ENCODE results near the gene POLR2H. TPM values are rescaled to one million over a fixed set of nuclear protein-coding genes. Genes with fewer than 3 reads are reported as not detected.

The POLR2H gene
- total RNA-seq, 1 donor from 2014 or later, result 57.7 TPM

DNA sequence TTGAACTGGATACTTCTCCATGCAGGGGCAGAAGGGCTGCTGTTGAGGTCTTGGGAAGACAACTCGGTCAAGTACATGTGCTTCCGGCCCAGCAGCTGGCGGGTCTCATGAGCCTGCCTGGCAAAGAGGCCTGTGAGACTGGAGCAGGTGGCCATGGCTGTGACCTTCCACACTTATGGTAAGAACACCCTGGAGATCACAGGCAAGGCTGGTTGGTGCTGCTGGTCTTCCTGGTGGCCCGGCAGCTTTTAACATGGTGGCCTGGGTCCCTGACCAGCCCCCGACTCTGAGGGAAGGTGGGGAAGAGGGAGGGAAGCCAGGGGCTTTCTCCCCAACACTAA lies 33.8 kb downstream of the POLR2H start:
- H3K27ac Mint-ChIP-seq (ENCODE audit: unreplicated experiment), result no peak overlapping the region
- TF ChIP-seq CTCF (IDR thresholded peaks at IDR 0.05), result no peak
- DNase-seq (ENCODE audit: extremely low spot score, unreplicated experiment), result no peak
- H3K27me3 Mint-ChIP-seq (ENCODE audit: unreplicated experiment), result peaks cover 47% of the 10 kb centered on the region
- H3K9me3 Mint-ChIP-seq (ENCODE audit: unreplicated experiment), result no peaks in the 10 kb centered on the region
- H3K4me1 Mint-ChIP-seq (ENCODE audit: unreplicated experiment), result peaks cover 6% of the 10 kb centered on the region
- H3K4me3 Mint-ChIP-seq (ENCODE audit: unreplicated experiment), result no peak overlapping the region
- no peaks in the 10 kb centered on the region for H3K36me3 Mint-ChIP-seq (ENCODE audit: unreplicated experiment)

DNA sequence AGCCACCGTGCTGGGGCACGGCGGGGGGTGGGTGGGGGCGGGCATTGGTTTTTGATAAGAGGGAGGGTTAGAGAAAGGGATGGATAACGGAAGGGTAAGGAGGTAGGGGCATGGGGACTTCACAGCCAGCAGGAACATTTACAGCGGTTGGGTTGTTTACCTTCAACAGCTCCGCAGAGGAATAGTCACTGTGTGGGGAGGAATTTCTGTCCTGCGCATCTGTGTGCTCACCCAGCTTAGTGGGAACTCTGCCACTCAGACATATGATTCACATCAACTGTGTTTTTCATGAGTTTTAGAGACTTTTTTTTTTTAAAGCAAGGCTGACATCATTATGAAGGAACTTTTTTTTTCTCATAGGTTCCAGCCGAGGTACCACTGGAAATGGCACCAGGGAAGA lies 37.9 kb downstream of the POLR2H start:
- Mint-ChIP-seq H3K4me1 (ENCODE audit: unreplicated experiment) (peaks cover 6% of the 10 kb centered on the region), H3K4me3 (ENCODE audit: unreplicated experiment) (no peak overlapping the region), H3K36me3 (ENCODE audit: unreplicated experiment) (no peaks in the 10 kb centered on the region), H3K27ac (ENCODE audit: unreplicated experiment) (peak overlapping the region; percentile 18), H3K9me3 (ENCODE audit: unreplicated experiment) (no peaks in the 10 kb centered on the region), H3K27me3 (ENCODE audit: unreplicated experiment) (peaks cover 45% of the 10 kb centered on the region)
- no peak for TF ChIP-seq CTCF (IDR thresholded peaks at IDR 0.05)
- DNase-seq (ENCODE audit: extremely low spot score, unreplicated experiment), result no peak

DNA sequence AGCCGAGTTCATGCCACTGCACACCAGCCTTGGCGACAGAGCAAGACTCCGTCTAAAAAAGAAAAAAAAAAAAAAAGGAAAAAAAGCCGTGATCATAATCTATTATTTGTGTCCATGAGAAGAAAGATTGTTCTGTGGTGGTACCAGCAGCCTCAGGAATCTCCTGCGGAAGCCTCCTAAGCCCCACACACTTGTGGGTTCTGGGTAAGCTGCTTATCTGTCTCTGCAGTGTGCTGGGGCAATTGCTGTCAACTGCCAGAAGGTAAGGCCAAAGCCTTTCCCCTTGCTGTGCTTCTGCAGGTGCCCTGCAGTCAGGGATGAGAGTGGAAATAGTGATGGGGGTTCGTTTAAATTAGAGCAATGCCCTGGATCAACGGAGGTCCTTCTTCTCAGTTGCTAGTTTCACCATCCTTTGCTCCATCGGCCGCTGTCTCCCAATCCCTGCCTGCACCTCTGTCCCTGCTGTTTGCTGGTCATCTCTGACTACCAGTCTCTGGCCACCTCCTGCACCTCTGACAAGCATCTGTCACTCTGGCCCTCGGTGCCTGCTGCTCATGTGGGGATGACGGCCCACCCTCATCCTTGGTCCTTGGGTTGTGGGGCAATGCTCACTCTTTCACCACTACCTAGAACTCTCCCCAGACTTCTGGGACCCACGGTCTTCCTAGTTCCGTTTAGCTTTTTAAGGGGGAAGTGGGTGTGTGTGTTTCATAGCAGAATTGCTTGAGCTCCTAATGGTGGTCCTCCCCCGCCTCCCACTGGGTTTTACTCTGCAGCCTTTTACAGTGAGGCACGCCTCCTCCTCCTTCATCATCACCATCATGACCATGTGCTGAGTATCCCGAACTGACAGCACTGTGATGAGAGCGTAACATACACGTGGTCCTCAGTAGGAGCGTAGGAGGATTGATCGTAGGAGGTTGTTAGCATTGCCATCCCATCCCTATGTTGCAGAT lies 43.8 kb downstream of the POLR2H start:
- no peak overlapping the region for H3K27ac Mint-ChIP-seq (ENCODE audit: unreplicated experiment)
- TF ChIP-seq CTCF (IDR thresholded peaks at IDR 0.05), result no peak
- H3K27me3 Mint-ChIP-seq (ENCODE audit: unreplicated experiment), result peaks cover 35% of the 10 kb centered on the region
- H3K36me3 Mint-ChIP-seq (ENCODE audit: unreplicated experiment), result no peaks in the 10 kb centered on the region
- no peak for DNase-seq (ENCODE audit: extremely low spot score, unreplicated experiment)
- no peaks in the 10 kb centered on the region for H3K9me3 Mint-ChIP-seq (ENCODE audit: unreplicated experiment)
- H3K4me1 Mint-ChIP-seq (ENCODE audit: unreplicated experiment), result no peaks in the 10 kb centered on the region
- H3K4me3 Mint-ChIP-seq (ENCODE audit: unreplicated experiment), result no peak overlapping the region

- no peaks in the 10 kb centered on the region for H3K4me1 Mint-ChIP-seq (ENCODE audit: unreplicated experiment)
- no peak for TF ChIP-seq CTCF (IDR thresholded peaks at IDR 0.05)
- DNase-seq (ENCODE audit: extremely low spot score, unreplicated experiment), result no peak
- H3K9me3 Mint-ChIP-seq (ENCODE audit: unreplicated experiment), result no peaks in the 10 kb centered on the region
- no peak overlapping the region for H3K27ac Mint-ChIP-seq (ENCODE audit: unreplicated experiment)
- H3K4me3 Mint-ChIP-seq (ENCODE audit: unreplicated experiment), result no peak overlapping the region
- peaks cover 18% of the 10 kb centered on the region for H3K27me3 Mint-ChIP-seq (ENCODE audit: unreplicated experiment)
- H3K36me3 Mint-ChIP-seq (ENCODE audit: unreplicated experiment), result no peaks in the 10 kb centered on the region
Observed at GRCh38 chr3:184409331-184409926, 47.9 kb downstream of the POLR2H start.

DNA sequence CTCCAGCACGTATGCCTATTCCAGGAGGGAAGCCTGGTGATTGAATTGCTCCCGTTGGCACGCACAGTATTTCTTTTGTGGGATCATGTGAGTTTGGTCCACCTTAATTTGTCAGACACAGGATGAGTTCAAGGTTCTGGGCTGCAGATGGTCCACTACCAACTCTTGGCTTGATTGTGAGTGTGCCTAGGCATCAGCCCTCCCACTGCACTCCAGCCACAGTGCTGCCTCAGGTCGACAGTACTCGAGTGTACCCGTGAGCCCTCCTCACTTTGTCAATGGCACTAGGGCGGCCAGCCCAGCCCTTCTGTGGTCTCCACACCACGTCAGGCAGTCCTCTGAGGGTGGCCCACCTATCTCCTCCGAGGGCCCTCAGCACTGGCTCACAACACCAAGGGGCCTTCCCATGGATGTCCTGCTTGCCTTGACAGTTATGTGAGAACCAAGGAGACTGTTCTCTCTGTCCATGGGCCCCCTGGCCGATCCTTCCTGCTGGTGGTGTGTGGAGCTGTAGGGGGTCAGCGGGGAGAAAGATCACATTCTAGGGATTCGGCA lies 48.5 kb downstream of the POLR2H start:
- no peak overlapping the region for H3K4me3 Mint-ChIP-seq (ENCODE audit: unreplicated experiment)
- DNase-seq (ENCODE audit: extremely low spot score, unreplicated experiment), result no peak
- no peaks in the 10 kb centered on the region for H3K36me3 Mint-ChIP-seq (ENCODE audit: unreplicated experiment)
- H3K9me3 Mint-ChIP-seq (ENCODE audit: unreplicated experiment), result no peaks in the 10 kb centered on the region
- H3K4me1 Mint-ChIP-seq (ENCODE audit: unreplicated experiment), result no peaks in the 10 kb centered on the region
- H3K27ac Mint-ChIP-seq (ENCODE audit: unreplicated experiment), result no peak overlapping the region
- no peak for TF ChIP-seq CTCF (IDR thresholded peaks at IDR 0.05)
- peaks cover 16% of the 10 kb centered on the region for H3K27me3 Mint-ChIP-seq (ENCODE audit: unreplicated experiment)
